ENCODE results near the gene NLRP3.
"Not testable (repeated sequence)": the region's sequence is repeated elsewhere in the genome, so short reads cannot be mapped to it uniquely, and the experiment has no call there.

Gene NLRP3

DNA sequence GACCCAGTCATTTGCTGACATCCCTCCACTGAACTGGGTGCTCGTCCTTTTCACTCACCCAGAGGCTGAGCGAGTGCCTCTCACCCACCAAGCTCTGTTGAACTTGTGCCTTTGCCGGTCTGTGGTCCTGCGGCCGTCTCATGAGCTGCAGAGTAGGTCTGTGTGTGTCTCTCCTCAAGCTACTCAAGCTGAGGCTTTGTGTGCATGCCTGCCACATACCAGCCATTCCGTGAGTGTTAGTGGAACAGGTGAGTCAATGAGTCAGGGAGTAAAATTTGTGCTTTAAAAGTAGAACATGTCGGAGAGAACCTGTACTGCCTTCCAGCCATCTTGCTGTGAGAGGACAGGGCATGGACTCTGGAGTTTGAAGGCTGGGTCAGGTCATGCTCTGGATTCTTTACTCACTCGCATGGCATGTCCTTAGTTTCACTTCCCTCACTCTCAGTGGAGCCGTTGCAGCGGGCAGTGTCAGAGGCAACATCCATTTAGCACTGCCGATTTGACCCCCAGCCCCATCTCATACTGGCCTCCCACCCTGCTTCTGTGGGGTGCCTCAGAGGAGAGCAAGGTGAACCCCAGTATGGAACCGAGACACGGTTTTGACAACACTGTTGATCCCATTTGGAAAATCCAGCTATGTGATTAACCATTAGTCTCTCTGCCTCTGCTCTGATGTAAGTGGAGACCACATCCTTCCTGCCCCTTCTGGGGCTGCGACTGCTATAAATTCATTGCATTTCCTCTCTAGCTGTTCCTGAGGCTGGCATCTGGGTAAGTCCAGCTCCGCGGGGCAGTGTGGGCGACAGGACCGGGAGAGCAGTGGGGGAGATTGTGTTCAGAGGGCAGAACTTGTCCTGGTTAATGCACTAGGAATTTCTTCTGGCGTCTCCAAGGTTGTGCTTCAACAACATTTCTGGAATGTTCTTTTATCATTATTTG is at the start of gene NLRP3:
TSS of gene NLRP3 (plus strand) at position 751 of the 939 bp plus-strand sequence. CDS start 2,628 bp downstream, outside the sequence.
- DNase-seq: no peak

DNA sequence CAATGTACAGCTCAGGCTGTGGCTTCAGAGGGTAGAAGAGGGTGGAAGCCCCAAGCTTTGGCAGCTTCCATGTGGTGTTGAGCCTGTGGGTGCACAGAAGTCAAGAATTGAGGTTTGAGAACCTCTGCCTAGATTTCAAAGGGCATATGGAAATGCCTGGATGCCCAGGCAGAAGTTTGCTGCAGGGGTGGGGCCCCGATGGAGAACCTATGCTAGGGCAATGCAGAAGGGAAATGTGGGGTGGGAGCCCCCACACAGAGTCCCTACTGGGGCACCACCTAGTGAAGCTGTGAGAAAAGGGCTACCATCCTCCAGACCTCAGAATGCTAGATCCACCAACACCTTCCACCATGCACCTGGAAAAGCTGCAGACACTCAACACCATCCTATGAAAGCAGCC is 49.6 kb upstream of the NLRP3 start:
- DNase-seq: not testable (repeated sequence)

DNA sequence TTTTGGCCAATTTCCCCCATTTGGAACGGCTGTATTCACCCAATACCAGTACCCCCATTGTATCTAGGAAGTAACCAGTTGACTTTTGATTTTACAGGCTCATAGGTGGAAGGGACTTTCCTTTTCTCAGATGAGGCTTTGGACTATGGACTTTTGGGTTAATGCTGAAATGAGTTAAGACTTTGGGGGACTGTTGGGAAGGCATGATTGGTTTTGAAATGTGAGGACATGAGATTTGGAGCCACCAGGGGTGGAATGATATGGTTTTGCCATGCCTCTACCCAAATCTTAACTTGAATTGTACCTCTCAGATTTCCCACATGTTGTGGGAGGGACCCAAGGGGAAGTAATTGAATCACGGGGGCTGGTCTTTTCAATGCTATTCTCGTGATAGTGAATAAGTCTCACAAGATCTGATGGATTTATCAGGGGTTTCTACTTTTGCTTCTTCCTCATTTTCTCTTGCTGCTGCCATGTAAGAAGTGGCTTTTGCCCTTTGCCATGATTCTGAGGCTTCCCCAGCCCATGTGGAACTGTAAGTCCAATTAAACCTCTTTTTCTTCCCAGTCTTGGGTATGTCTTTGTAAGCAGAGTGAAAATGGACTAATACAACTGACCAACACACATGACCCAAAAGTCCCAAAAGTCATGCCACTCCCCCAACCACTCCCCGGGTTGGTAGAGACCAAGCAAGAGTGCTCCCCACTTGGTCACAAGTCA is 48.9 kb upstream of the NLRP3 start:
- no peak for DNase-seq

DNA sequence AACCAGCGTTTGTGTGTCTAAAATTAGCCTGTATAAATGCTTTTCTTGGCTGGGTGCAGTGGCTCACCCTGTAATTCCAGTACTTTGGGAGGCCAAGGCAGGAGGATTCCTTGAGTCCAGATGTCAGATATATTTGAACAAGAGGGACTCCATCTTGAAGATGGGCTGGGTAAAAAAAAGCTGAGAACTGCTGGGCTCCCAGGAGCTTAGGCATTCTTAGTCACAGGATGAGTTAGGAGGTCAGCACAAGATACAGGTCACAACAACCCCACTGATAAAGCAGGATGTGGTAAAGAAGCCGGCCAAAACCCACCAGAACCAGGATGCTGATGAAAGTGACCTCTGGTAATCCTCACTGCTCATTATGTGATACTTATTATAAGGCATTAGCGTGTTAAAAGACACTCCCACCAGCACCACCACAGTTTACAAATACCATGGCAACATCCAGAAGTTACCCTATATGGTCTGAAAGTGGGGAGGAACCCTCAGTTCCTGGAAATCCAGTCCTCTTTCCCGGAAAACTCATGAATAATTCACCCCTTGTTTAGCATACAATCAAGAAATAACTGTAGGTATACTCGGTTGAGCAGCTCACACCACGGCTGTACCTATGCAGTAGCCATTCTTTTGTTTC is 48.1 kb upstream of the NLRP3 start:
- DNase-seq: no peak

DNA sequence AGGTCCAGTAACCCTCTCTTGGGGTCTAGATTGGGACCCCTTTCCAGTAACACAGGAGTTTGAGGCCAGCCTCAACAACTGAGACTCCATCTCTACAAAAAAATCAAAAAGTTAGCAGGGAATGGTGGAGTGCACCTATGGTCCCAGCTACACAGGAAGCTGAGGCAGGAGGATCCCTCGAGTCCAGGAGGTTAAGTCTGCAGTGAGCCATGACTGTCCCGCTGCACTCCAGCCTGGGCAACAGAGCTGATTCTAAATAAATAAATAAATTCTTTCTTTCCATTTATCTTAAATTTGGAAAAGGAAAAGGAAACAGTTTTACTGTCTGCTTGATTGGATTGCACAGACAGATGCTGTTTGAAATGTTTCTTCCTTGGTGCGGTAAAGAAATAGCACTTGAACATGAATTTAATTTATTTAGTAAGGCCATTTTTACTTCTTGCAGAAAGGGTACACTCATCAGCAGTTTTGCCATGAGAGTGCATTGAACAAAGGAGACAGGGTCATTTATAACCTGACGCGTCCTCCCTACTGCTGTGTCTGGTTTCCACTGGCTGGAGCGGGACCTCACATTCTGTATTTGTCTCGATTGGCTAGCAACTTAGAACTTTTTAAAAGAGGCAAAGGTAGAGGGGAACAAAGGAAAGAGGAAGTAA is 47.4 kb upstream of the NLRP3 start:
- no peak for DNase-seq

DNA sequence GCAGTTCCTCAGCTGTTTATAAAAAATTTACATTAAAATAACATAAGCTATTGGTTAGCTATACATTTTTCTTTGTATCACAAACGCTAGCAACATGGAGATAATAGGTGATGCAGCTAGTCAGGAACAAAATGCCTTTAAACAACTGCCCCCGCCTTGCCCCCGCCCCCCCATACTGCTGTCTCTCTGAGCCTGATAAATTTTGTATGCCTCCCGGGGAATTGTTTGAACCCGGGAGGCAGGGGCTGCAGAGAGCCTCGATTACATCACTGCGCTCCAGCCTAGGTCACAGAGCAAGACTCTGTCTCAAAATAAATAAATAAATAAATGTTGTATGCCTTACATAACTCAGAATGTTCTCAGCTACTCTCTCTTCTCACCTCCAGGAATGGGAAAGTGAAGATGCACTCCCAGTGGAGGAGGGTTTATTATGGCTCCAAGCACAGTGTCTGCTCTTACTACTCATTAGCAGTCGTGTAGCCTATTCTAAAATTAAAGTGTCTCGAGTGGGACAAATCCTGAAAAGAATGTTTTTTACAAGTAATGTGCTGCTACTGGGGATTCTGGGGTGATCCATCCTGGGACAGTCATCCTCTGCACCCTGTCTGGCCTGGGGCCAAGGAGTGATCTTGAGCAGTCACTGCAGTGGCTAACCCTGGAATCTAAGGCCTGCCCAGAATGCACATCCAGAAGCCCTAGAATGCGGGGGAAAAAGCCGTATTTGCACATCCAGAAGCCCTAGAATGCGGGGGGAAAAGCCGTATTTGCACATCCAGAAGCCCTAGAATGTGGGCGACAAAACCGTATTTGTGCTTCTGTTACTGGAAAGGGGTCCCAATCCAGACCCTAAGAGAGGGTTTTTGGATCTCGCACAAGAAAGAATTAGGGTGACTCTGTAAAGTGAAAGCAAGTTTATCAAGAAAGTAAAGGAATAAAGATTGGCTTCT is 44.9 kb upstream of the NLRP3 start:
- DNase-seq: no peak

DNA sequence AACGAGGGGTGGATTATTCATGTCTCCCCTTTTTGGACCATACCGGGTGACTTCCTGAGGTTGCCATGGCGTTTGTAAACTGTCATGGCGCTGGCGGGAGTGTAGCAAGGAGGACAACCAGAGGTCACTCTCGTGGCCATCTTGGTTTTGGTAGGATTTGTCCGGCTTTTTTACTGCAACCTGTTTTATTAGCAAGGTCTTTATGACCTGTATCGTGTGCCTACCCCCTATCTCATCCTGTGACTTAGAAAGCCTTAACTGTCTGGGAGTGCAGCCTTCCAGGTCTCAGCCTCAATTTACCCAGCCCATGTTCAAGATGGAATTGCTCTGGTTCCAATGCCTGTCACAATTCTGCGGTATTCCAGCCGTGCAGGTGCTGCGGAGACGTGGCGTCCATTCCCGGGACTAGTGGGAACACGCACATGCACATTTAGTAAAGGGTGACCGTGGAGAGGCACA is 44.1 kb upstream of the NLRP3 start:
- DNase-seq: no peak

DNA sequence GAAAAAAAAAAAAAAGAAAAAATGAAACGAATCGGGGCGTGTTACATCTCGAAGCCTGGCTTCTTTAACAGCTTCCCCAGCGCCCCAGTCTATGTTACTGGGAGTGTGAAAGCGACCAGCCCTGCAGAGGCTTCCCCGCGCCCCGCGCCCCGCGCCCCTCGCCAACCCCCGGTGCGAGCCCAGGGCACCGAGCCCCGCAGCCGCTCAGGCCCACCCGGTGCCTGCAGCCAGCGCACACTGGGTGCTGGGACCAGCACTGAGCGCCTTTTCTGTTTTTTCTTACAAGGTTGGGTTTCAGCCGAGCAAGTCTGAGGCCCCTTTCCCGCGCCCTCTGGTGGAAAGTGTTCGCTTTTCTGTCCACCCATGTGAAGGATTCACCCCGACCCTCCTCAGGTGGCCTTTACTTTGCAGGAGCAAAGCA is 42.2 kb upstream of the NLRP3 start:
- no peak for DNase-seq

DNA sequence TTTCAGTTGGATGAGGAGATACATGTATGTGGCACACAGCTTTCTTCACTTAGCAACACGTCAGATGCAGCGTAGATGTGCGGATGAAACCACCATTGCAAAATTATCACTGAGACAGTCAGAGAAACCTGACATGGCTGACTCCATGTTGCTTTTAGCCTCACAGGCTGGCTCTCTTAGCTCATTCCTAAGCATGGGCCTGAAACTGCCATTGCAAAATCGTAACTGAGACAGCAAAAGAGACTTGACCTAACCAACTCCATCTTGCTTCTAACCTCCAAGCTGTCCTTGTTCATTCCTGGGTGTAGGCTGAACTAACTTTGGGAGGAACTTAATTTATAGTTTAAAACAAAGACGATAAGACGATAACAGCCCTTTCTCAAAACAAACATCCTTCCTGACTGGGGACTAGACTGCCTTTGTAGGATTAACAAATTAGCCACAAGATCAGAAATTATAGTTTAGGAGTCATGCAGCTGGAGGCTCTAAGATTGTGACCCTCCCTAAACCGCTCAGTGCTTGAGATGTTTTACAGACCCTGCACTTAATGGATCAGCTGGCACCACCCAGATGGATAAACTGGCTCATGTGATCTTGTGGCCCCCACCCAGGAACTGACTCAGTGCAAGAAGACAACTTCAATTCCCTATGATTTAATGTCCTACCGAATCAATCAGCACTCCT is 41.2 kb upstream of the NLRP3 start:
- DNase-seq: not testable (repeated sequence)

DNA sequence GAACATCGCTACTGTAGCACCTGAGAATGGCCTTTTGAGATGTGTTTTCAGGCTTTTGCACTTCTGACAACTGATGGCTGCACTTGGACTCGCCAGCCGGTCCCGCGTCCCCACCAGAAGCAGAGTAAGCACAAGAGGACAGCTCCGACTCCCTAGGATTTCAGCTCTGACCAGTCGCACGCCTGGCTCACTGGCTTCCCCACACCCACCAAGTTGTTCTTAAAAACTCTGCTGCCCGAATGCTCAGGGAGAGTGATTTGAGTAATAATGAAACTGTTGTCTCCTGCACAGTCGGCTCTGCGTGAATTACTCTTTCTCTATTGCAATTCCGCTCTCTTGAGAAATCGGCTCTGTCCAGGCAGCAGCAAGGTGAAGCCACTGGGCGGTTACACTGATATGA is 40.2 kb upstream of the NLRP3 start:
- no peak for DNase-seq

DNA sequence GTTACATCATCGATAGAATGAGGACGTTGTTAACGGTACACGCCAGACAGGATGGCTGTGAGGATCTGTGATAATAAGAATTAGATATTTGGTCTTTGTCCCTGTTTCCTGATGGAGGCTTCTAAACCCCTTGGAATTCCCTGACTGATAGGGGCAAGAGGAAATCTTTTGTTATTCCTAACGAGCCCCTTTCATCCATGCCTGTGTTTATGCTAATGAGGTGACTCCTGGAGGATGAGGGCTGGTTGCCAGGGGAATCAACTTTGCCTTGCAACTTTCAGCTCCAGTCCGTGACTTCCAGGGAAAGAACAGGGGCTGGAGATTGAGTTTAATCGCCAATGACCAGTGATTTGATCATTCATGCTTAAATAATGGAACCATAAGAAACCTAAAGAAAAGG is 39.3 kb upstream of the NLRP3 start:
- DNase-seq: no peak

DNA sequence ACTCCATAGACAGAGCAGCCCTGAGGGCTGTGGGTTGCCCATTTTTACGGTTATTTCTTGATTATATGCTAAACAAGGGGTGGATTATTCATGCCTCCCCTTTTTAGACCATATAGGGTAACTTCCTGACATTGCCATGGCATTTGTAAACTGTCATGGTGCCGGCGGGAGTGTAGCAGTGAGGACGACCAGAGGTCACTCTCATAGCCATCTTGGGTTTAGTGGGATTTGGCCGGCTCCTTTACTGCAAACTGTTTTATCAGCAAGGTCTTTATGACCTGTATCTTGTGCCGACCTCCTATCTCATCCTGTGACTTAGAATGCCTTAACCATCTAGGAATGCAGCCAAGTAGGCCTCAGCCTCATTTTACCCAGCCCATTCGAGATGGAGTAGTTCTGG is 38.3 kb upstream of the NLRP3 start:
- not testable (repeated sequence) for DNase-seq

DNA sequence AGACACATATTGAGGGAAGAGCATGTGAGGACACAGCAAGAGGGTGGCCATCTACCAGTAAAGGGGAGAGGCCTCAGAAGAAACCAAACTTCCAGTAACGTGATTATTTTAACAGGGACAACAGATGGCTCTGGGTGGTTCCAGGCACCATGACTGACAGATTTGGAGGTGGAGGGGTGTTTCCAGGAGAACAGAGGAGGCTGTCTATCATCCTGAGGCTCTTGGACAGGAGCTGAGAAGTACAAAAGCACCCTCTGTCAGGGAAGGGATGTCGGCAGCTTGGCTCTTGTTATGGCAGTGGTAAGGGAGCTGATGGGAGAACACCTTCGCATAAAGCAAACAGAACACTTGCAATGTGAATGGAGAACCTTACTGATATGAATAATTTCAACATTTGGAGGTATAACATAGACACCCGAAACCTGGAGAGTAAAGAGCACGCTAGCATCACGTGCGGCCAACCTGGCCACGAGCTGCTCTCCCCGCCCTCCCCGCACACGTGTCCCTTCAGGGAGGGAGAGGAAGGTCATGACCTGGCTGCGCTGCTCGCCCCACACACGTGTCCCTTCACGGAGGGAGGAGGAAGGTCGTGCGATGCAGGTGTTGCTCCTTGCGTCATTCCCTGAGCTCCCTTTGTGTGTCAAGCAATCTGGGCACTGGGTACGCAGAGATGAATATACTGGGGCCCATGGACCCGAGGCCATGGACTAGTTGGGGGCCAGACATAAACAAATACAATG is 37.5 kb upstream of the NLRP3 start:
- no peak for DNase-seq

DNA sequence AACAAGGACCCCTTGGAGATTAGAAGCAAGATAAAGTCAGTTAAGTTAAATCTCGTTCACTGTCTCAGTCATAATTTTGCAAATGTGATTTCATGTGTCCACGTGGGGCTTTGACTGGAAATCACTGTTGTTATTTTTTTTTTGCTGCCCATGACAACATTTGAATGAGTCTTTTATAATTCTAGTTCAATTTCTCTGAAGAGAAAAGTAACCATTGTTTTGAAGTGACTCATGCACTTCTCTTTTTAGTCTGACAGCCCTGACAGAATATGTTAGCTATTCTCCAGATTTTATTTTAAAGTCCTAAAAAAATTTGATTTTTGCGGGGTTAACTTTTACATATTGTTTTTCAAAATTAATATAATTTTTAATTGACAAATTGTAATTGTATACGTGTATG is 30.7 kb upstream of the NLRP3 start:
- no peak for DNase-seq

DNA sequence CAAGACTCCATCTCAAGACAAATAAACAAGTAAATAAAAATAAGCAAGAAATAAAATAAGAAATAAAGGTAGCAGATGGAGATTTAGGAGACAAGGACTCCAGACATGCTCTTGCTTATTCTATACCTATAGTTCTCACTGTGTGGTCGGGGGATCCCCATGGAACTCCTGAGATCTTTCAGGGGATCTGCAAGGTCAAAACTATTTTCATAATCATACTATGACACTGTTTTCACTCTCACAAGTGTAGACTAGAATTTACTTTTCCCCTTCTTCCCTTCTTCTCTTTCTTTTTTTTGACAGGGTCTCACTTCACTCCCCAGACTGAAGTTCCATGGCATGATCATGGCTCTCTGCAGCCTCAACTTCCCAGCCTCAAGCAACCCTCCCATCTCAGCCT is 29.8 kb upstream of the NLRP3 start:
- DNase-seq: no peak

DNA sequence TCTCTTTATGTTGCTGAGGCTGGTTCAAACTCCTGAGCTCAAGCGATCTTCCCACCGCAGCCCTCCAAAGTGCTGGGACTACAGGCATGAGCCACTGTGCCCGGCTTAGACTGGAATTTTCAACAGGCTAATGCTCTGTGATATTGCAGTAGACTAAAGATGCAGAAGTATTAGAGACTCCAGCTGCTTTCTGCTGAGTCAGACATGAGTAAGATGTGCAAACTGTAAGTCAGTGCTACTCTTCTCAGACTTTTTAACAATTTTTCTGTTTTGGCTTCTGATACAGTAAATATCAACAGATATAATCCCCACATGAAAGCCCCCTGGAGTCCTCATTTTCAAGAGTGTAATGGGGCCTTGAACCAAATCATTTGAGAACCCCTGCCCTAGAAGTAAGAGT is 29.3 kb upstream of the NLRP3 start:
- DNase-seq: no peak

DNA sequence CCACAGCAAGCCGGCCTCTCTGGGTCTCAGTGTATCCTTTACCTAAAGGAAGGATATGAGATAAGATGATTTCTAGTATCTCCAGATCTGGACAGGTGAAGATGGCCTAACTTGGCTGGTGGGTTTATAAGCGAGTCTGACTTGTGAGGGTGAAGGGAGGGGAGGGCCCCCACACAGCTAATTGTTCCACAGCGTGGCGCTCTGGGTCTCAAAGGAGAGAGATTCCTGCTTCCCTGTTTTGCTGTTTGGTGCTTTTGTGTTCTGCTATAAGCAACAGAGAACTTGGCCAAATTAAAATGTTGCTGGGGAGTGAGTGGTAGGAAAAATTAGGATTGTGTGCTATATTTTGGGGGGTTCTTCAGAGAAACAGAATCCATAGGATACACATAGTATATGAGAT is 28.9 kb upstream of the NLRP3 start:
- no peak for DNase-seq

DNA sequence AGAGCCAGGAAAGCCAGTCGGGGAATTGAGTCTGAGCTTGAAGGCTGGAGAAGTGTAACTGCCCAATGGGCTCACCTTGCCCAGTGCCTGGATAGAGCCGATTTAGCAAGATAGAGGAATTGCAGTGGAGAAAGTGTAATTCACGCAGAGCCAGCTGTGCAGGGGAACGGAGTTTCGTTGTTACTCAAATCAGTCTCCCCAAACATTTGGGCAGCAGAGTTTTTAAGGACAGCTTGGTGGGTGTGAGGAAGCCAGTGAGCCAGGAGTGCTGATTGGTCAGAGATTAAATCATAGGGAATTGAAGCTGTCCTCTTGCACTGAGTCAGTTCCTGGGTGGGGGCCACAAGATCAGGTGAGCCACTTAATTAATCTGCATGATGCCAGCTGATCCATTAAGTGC is 28.4 kb upstream of the NLRP3 start:
- DNase-seq: no peak

DNA sequence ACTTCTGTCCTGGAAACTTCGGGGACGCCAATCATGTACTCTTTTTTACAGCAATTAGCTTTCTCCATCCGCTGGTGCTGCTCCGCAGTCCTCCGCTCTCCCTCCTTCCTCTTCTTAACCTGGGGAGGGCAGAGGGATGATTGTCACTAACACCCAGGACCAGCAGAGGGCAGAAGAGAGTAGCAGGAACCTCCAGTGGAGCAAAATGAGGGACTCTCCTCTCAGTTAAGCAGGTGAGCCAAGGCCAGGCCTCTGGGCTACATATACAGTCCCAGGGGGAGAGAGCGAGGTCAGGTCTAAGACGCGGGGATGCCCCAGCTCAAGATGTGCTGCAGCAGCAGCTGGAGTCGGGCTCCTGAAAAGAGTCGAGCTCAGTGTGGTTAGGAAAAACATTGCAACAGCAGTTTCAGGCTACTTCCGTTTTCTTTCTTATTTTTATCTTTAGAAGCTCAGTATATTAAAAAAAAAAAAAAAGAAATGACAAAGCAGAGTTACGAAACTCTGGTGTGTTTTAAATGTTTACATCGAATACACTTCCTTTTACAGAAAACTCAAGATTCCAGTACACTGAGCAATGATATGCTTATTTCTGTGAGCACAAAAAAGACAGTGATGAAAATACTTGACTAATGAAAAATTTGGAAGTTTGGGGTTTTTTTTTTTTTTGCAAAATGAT is 25.7 kb upstream of the NLRP3 start:
- DNase-seq: peak; percentile 30

DNA sequence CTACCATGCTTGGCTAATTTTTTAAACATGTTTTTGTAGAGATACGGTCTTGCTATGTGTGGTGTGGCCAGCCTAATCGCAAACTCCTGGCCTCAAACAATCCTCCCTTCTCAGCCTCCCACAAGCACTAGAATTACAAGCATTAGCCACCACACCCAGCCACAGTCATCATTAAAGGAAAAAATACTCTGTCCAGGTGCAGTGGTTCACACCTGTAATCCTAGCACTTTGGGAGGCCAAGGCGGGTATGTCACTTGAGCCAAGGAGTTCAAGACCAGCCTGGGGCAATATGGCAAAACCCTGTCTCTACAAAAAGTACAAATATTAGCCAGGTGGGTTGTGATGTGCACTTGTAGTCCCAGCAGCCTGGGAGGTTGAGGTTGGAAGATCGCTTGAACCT is 25.0 kb upstream of the NLRP3 start:
- DNase-seq: no peak

All from COR-L47 (cell line).